Right lobe of liver (tissue), 4 donors: ENCODE data around the gene FGF2.

ENCODE experiments used
- POLR2A ChIP-seq: fragments of 450-650 bp; IDR thresholded peaks from one replicate; pipeline ENCODE4 v1.6.1; 2017; ENCODE audit warnings: antibody characterized with exemption, mild to moderate bottlenecking
- TF ChIP-seq, protein P1 (sequence below), 4 donors: fragments of 200-600 bp in 3 of 4; fragments of 450-650 bp in 1 of 4; IDR thresholded peaks; one replicate each; pipeline versions ENCODE4 v1.5.1 to v1.8.0; 2016 to 2022; ENCODE audit warnings: antibody characterized with exemption in 4 of 4, mild to moderate bottlenecking in 2 of 4
- donor health status: DM: no; HTN: no; CAD: no.
- donor health status: DM: no; HTN: no; CAD: no.
- donor health status: DM: no; HTN: yes; CAD: no.

DNA sequence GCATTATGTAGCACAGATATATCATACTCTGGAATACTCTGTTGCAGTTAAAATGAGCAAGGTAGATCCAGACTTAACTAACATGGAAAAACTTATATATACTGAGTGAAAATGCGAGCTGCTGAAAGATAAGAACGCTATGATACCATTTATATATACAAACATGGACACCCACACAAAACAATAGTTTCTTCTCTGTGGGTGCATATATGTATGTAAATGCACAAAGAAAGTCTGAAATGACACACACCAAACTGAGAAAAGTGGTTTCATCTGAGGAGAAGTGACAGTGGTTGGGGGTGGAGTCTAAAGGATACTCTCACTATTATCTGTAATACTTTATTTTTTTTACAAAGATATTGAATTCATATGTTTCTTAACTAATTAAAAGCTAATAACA, 12.2 kb upstream of the FGF2 start:
- TF ChIP-seq, protein P1, sequence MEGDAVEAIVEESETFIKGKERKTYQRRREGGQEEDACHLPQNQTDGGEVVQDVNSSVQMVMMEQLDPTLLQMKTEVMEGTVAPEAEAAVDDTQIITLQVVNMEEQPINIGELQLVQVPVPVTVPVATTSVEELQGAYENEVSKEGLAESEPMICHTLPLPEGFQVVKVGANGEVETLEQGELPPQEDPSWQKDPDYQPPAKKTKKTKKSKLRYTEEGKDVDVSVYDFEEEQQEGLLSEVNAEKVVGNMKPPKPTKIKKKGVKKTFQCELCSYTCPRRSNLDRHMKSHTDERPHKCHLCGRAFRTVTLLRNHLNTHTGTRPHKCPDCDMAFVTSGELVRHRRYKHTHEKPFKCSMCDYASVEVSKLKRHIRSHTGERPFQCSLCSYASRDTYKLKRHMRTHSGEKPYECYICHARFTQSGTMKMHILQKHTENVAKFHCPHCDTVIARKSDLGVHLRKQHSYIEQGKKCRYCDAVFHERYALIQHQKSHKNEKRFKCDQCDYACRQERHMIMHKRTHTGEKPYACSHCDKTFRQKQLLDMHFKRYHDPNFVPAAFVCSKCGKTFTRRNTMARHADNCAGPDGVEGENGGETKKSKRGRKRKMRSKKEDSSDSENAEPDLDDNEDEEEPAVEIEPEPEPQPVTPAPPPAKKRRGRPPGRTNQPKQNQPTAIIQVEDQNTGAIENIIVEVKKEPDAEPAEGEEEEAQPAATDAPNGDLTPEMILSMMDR (IDR thresholded peaks at IDR 0.05), result no peak
- no peak for TF ChIP-seq POLR2A
